Activated CD8-positive, alpha-beta memory T cell treated with anti-CD3 and anti-CD28 coated beads, Interleukin-2, amount 10 ng/mL, durations not matched to agents 7 days and 5 days (primary cell): ENCODE results near the gene SEZ6L2. TPM values are rescaled to one million over a fixed set of nuclear protein-coding genes. Genes with fewer than 3 reads are reported as not detected.
"Not testable (repeated sequence)": the region's sequence is repeated elsewhere in the genome, so short reads cannot be mapped to it uniquely, and the experiment has no call there.

ENCODE experiments used
- ATAC-seq: fragments of 150-1000 bp; cut with Tn5 transposase; one replicate; pipeline ENCODE4 v1.10.0; 2021; ENCODE audit warnings: moderate library complexity
- CTCF ChIA-PET: fragments of 350-600 bp; sonication (Branson Sonifier 250); formaldehyde crosslinking; loops from one replicate; lab custom pipeline; 2021; ENCODE audit warnings: antibody characterized with exemption; lab: Charles Lee
- DNase-seq: peaks from one replicate; pipeline ENCODE4 v3.0.0-alpha.2; 2020
- H3K27ac Mint-ChIP-seq: one replicate; pipeline ENCODE4 v1.8.0; 2021; ENCODE audit warnings: mild to moderate bottlenecking, mixed read lengths
- H3K27me3 Mint-ChIP-seq: one replicate; pipeline ENCODE4 v1.8.0; 2021; ENCODE audit warnings: mixed read lengths
- H3K36me3 Mint-ChIP-seq: one replicate; pipeline ENCODE4 v1.8.0; 2021; ENCODE audit warnings: mild to moderate bottlenecking, mixed read lengths
- H3K4me1 Mint-ChIP-seq: one replicate; pipeline ENCODE4 v1.8.0; 2021; ENCODE audit warnings: mixed read lengths
- H3K4me3 Mint-ChIP-seq: one replicate; pipeline ENCODE4 v1.8.0; 2021; ENCODE audit warnings: mild to moderate bottlenecking, moderate library complexity, mixed read lengths
- H3K9me3 Mint-ChIP-seq: one replicate; pipeline ENCODE4 v1.8.0; 2022; ENCODE audit warnings: low read depth, mixed read lengths
- total RNA-seq, 2 experiments: library from RNA; stranded (reverse); gene quantifications; one replicate each; pipeline ENCODE4 v1.2.3, GENCODE V29; 2021

The SEZ6L2 gene
- total RNA-seq, 2 experiments from 2014 or later, result 0.09 TPM; not detected in 1

- no peak for DNase-seq
- Mint-ChIP-seq H3K27me3 (no peaks in the 10 kb centered on the region), H3K4me1 (no peaks in the 10 kb centered on the region), H3K27ac (no peak overlapping the region), H3K9me3 (no peaks in the 10 kb centered on the region), H3K4me3 (no peak overlapping the region), H3K36me3 (peaks cover 40% of the 10 kb centered on the region)
- no peak for ATAC-seq
- CTCF ChIA-PET, result interaction anchor here (1.2 to 3.2 kb wide), 3 partner anchors 10 to 21 kb away, joined by 4 to 23 read pairs (median 6); partner anchors contain the start of gene PAGR1
Measured at GRCh38 chr16:29837841-29838240, 61.5 kb downstream of the SEZ6L2 start.

GRCh38 chr16:29836623-29837022 is 62.7 kb downstream of the SEZ6L2 start:
- Mint-ChIP-seq H3K27ac (no peak overlapping the region), H3K4me3 (no peak overlapping the region), H3K9me3 (no peaks in the 10 kb centered on the region), H3K27me3 (no peaks in the 10 kb centered on the region), H3K4me1 (no peaks in the 10 kb centered on the region), H3K36me3 (peaks cover 41% of the 10 kb centered on the region)
- no peak for ATAC-seq
- CTCF ChIA-PET, result interaction anchor here (0.7 to 2.1 kb wide), 2 partner anchors 12 to 20 kb away, joined by 3 to 6 read pairs; partner anchors contain the start of gene PAGR1
- DNase-seq, result no peak

GRCh38 chr16:29835926-29836325 is 63.4 kb downstream of the SEZ6L2 start:
- peaks cover 41% of the 10 kb centered on the region for H3K36me3 Mint-ChIP-seq
- CTCF ChIA-PET, result interaction anchor here (1.8 to 2.2 kb wide), 2 partner anchors 12 to 135 kb away, joined by 4 to 16 read pairs; no protein-coding TSS in a partner anchor

GRCh38 chr16:29834079-29834478 is 65.3 kb downstream of the SEZ6L2 start:
- Mint-ChIP-seq H3K36me3 (peaks cover 40% of the 10 kb centered on the region), H3K27me3 (no peaks in the 10 kb centered on the region)
- ATAC-seq, result no peak

More at GRCh38 chr16:29835926-29836325, 63.4 kb downstream of the SEZ6L2 start:
- Mint-ChIP-seq H3K4me3 (no peak overlapping the region), H3K27ac (no peak overlapping the region), H3K9me3 (no peaks in the 10 kb centered on the region), H3K4me1 (no peaks in the 10 kb centered on the region), H3K27me3 (no peaks in the 10 kb centered on the region)
- ATAC-seq (no peak), DNase-seq (no peak)

GRCh38 chr16:29833219-29833618 is 66.1 kb downstream of the SEZ6L2 start:
- peaks cover 40% of the 10 kb centered on the region for H3K36me3 Mint-ChIP-seq
- CTCF ChIA-PET, result interaction anchor here (1.4 kb wide), 1 partner anchor 15 kb away, joined by 6 read pairs; no protein-coding TSS in a partner anchor

More at GRCh38 chr16:29834079-29834478, 65.3 kb downstream of the SEZ6L2 start:
- CTCF ChIA-PET, result interaction anchor here (1.8 to 2.2 kb wide), 2 partner anchors 14 to 134 kb away, joined by 4 to 16 read pairs; no protein-coding TSS in a partner anchor
- no peak overlapping the region for H3K27ac Mint-ChIP-seq
- H3K4me3 Mint-ChIP-seq, result no peak overlapping the region
- DNase-seq, result no peak
- no peaks in the 10 kb centered on the region for H3K9me3 Mint-ChIP-seq
- H3K4me1 Mint-ChIP-seq, result no peaks in the 10 kb centered on the region

GRCh38 chr16:29831490-29831889 is 67.9 kb downstream of the SEZ6L2 start:
- Mint-ChIP-seq H3K36me3 (peaks cover 34% of the 10 kb centered on the region), H3K27me3 (no peaks in the 10 kb centered on the region), H3K4me1 (peaks cover 11% of the 10 kb centered on the region), H3K9me3 (no peaks in the 10 kb centered on the region), H3K27ac (no peak overlapping the region), H3K4me3 (no peak overlapping the region)
- CTCF ChIA-PET, result no interaction called here
- DNase-seq (no peak), ATAC-seq (no peak)

More at GRCh38 chr16:29833219-29833618, 66.1 kb downstream of the SEZ6L2 start:
- not testable (repeated sequence) for H3K27me3 Mint-ChIP-seq, DNase-seq, H3K4me3 Mint-ChIP-seq, ATAC-seq, H3K27ac Mint-ChIP-seq, H3K4me1 Mint-ChIP-seq, H3K9me3 Mint-ChIP-seq

- no peak for DNase-seq
- H3K4me1 Mint-ChIP-seq, result peaks cover 18% of the 10 kb centered on the region
- H3K36me3 Mint-ChIP-seq, result peaks cover 31% of the 10 kb centered on the region
- ATAC-seq, result no peak
- CTCF ChIA-PET, result no interaction called here
- H3K4me3 Mint-ChIP-seq, result no peak overlapping the region
- H3K27ac Mint-ChIP-seq, result no peak overlapping the region
- no peaks in the 10 kb centered on the region for H3K27me3 Mint-ChIP-seq
- no peaks in the 10 kb centered on the region for H3K9me3 Mint-ChIP-seq
Measured at GRCh38 chr16:29830774-29831173, 68.6 kb downstream of the SEZ6L2 start.

GRCh38 chr16:29826342-29826695 is 73.0 kb downstream of the SEZ6L2 start:
- CTCF ChIA-PET, result interaction anchor here (1.0 to 16.1 kb wide), 8 partner anchors 9 to 206 kb away, joined by 3 to 192 read pairs (median 6); partner anchors contain the start of genes PAGR1 and TMEM219
- Mint-ChIP-seq H3K9me3 (no peaks in the 10 kb centered on the region), H3K4me3 (no peak overlapping the region), H3K4me1 (peaks cover 44% of the 10 kb centered on the region), H3K27ac (no peak overlapping the region), H3K27me3 (no peaks in the 10 kb centered on the region), H3K36me3 (peaks cover 15% of the 10 kb centered on the region)
- ATAC-seq (no peak), DNase-seq (no peak)

GRCh38 chr16:29825145-29826044 is 74.0 kb downstream of the SEZ6L2 start:
- ATAC-seq, result peak; percentile 65
- peaks cover 20% of the 10 kb centered on the region for H3K36me3 Mint-ChIP-seq
- peak; percentile 77 for DNase-seq
- H3K4me3 Mint-ChIP-seq, result peak overlapping the region; percentile 24
- CTCF ChIA-PET, result interaction anchor here (1.0 to 16.1 kb wide), 6 partner anchors 8 to 207 kb away, joined by 3 to 192 read pairs (median 8); partner anchors contain the start of gene PAGR1
- peaks cover 49% of the 10 kb centered on the region for H3K4me1 Mint-ChIP-seq
- peak overlapping the region; percentile 81 for H3K27ac Mint-ChIP-seq
- no peaks in the 10 kb centered on the region for H3K9me3 Mint-ChIP-seq
- H3K27me3 Mint-ChIP-seq, result no peaks in the 10 kb centered on the region

- Mint-ChIP-seq H3K36me3 (peaks cover 23% of the 10 kb centered on the region), H3K27me3 (no peaks in the 10 kb centered on the region), H3K27ac (peak overlapping the region; percentile 81), H3K4me1 (peaks cover 55% of the 10 kb centered on the region), H3K9me3 (no peaks in the 10 kb centered on the region), H3K4me3 (peak overlapping the region; percentile 24)
- ATAC-seq (no peak), DNase-seq (no peak)
- CTCF ChIA-PET, result interaction anchor here (1.2 to 16.1 kb wide), 5 partner anchors 7 to 207 kb away, joined by 3 to 192 read pairs (median 11); partner anchors contain the start of genes HIRIP3, INO80E, KIF22 and PAGR1
Measured at GRCh38 chr16:29824589-29825144, 74.7 kb downstream of the SEZ6L2 start.

- CTCF ChIA-PET, result interaction anchor here (0.7 to 16.1 kb wide), 8 partner anchors 9 to 201 kb away, joined by 3 to 192 read pairs (median 8); partner anchors contain the start of genes C16orf92, KIF22, MAZ and PRRT2
- peak overlapping the region; percentile 88 for H3K27ac Mint-ChIP-seq
- no peaks in the 10 kb centered on the region for H3K27me3 Mint-ChIP-seq
- H3K4me1 Mint-ChIP-seq, result peaks cover 72% of the 10 kb centered on the region
- no peak for ATAC-seq
- H3K36me3 Mint-ChIP-seq, result peaks cover 34% of the 10 kb centered on the region
- no peak for DNase-seq
- peak overlapping the region; percentile 91 for H3K4me3 Mint-ChIP-seq
- H3K9me3 Mint-ChIP-seq, result no peaks in the 10 kb centered on the region
Measured at GRCh38 chr16:29821643-29822115, 77.7 kb downstream of the SEZ6L2 start.
